ENCODE measurements around the gene NDUFS6.

NDUFS6 gene

DNA sequence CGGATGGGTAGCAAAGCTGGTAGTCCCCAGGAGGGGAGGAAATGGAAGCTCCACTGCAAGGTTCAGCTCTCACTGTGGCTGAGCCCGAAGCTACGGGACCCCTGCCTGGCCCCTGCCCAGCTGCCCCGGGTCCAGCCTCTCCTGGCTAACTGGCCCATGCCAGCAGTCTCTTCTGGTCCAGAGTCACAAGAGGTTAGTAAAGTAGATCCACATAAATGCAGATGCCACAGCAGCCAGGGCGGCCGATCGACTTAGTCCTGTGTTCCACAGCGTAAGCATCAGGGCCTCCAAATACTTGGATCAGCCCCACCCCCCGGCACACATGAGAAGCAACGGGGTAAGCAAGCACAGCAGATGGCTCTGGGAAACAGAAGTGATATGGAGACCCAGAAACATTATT, 43.7 kb upstream of the NDUFS6 start:
- H3K27me3 ChIP-seq (ENCODE audit: insufficient read depth, poor library complexity, severe bottlenecking): no peaks in the 10 kb centered on the region
- no peak for TF ChIP-seq SPI1 (IDR thresholded peaks at IDR 0.05; ENCODE audit: borderline replicate concordance, low read depth)
- TF ChIP-seq, protein P1, sequence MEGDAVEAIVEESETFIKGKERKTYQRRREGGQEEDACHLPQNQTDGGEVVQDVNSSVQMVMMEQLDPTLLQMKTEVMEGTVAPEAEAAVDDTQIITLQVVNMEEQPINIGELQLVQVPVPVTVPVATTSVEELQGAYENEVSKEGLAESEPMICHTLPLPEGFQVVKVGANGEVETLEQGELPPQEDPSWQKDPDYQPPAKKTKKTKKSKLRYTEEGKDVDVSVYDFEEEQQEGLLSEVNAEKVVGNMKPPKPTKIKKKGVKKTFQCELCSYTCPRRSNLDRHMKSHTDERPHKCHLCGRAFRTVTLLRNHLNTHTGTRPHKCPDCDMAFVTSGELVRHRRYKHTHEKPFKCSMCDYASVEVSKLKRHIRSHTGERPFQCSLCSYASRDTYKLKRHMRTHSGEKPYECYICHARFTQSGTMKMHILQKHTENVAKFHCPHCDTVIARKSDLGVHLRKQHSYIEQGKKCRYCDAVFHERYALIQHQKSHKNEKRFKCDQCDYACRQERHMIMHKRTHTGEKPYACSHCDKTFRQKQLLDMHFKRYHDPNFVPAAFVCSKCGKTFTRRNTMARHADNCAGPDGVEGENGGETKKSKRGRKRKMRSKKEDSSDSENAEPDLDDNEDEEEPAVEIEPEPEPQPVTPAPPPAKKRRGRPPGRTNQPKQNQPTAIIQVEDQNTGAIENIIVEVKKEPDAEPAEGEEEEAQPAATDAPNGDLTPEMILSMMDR (IDR thresholded peaks at IDR 0.05; ENCODE audit: insufficient read depth, low read length): no peak
- no peak for TF ChIP-seq POLR2AphosphoS5 (IDR thresholded peaks at IDR 0.05; ENCODE audit: low read depth)
- no peak for TF ChIP-seq GABPA (IDR thresholded peaks at IDR 0.05; ENCODE audit: low read depth)
- TF ChIP-seq, protein P2, sequence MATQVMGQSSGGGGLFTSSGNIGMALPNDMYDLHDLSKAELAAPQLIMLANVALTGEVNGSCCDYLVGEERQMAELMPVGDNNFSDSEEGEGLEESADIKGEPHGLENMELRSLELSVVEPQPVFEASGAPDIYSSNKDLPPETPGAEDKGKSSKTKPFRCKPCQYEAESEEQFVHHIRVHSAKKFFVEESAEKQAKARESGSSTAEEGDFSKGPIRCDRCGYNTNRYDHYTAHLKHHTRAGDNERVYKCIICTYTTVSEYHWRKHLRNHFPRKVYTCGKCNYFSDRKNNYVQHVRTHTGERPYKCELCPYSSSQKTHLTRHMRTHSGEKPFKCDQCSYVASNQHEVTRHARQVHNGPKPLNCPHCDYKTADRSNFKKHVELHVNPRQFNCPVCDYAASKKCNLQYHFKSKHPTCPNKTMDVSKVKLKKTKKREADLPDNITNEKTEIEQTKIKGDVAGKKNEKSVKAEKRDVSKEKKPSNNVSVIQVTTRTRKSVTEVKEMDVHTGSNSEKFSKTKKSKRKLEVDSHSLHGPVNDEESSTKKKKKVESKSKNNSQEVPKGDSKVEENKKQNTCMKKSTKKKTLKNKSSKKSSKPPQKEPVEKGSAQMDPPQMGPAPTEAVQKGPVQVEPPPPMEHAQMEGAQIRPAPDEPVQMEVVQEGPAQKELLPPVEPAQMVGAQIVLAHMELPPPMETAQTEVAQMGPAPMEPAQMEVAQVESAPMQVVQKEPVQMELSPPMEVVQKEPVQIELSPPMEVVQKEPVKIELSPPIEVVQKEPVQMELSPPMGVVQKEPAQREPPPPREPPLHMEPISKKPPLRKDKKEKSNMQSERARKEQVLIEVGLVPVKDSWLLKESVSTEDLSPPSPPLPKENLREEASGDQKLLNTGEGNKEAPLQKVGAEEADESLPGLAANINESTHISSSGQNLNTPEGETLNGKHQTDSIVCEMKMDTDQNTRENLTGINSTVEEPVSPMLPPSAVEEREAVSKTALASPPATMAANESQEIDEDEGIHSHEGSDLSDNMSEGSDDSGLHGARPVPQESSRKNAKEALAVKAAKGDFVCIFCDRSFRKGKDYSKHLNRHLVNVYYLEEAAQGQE (IDR thresholded peaks at IDR 0.05; ENCODE audit: insufficient replicate concordance, low read depth): no peak
- DNase-seq (ENCODE audit: low read depth in 1 of 2, low spot score in 1 of 2): no peak

DNA sequence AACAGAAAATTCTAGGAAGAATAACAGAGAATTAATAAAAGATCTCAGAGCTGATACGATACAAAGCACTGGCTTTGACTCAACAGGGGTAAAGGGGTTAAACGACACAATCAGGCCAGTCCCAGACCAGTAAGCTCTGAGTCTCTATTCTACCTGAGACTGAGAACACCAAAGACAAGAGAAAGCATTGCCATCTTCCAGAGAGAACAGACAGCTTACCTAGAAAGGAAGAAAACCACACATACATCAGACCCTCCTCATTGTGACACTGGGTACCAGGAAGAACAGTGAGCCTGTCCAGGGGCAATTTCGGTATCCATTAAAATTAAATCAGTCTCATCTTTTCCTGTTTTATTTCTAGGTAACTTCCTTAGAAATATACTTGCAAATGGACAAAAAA, 42.6 kb upstream of the NDUFS6 start:
- DNase-seq (ENCODE audit: low read depth in 1 of 2, low spot score in 1 of 2): no peak
- Histone ChIP-seq H3K27me3 (ENCODE audit: insufficient read depth, poor library complexity, severe bottlenecking) (peaks cover 2% of the 10 kb centered on the region), H3K4me3 (replicated peaks; ENCODE audit: insufficient read depth, low read length) (no peak overlapping the region), H3K27ac (replicated peaks) (no peak overlapping the region)
- TF ChIP-seq, protein P2 (IDR thresholded peaks at IDR 0.05; ENCODE audit: insufficient replicate concordance, low read depth): no peak
- TF ChIP-seq GABPA (IDR thresholded peaks at IDR 0.05; ENCODE audit: low read depth): no peak
- no peak for TF ChIP-seq SPI1 (IDR thresholded peaks at IDR 0.05; ENCODE audit: borderline replicate concordance, low read depth)
- TF ChIP-seq, protein P1 (IDR thresholded peaks at IDR 0.05; ENCODE audit: insufficient read depth, low read length): no peak
- TF ChIP-seq POLR2AphosphoS5 (IDR thresholded peaks at IDR 0.05; ENCODE audit: low read depth): no peak

More for the DNA sequence above, 43.7 kb upstream of the NDUFS6 start:
- Histone ChIP-seq H3K4me3 (replicated peaks; ENCODE audit: insufficient read depth, low read length) (no peak overlapping the region), H3K27ac (replicated peaks) (no peak overlapping the region)

DNA sequence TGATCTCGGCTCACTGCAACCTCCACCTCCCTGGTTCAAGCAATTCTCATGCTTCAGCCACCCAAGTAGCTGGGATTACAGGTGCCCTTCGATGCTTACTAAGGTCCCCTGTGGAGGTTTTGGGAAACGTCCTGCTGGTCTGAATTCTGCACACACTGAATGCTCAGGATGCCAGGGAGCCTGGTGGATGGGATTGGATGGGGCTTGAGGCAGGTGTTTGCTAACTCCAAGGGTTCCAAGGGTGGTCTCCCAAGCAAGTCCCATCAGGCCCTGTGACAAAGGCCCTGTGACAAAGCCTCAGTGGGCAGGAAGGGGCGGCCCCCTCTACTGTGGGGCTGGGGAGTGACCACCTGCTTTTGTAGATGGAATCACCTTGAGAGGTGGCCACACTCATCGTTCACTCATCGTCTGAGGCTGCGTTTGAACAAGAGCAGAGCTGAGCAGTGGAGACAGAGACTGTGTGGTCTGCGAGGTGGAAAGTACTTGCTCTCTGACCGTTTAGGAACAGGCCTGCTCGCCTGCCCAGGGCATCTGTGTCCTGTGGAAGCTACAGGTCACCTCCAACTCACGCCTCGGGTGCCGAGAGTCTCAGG, 41.7 kb upstream of the NDUFS6 start:
- TF ChIP-seq GABPA (IDR thresholded peaks at IDR 0.05; ENCODE audit: low read depth) (no peak), POLR2AphosphoS5 (IDR thresholded peaks at IDR 0.05; ENCODE audit: low read depth) (no peak), SPI1 (IDR thresholded peaks at IDR 0.05; ENCODE audit: borderline replicate concordance, low read depth) (no peak)
- TF ChIP-seq, protein P2 (IDR thresholded peaks at IDR 0.05; ENCODE audit: insufficient replicate concordance, low read depth): no peak
- TF ChIP-seq, protein P1 (IDR thresholded peaks at IDR 0.05; ENCODE audit: insufficient read depth, low read length): no peak
- no peak for DNase-seq (ENCODE audit: low read depth in 1 of 2, low spot score in 1 of 2)
- Histone ChIP-seq H3K27ac (replicated peaks) (no peak overlapping the region), H3K4me3 (replicated peaks; ENCODE audit: insufficient read depth, low read length) (no peak overlapping the region), H3K27me3 (ENCODE audit: insufficient read depth, poor library complexity, severe bottlenecking) (peaks cover 2% of the 10 kb centered on the region)

Measured in HL-60 (cell line).